ENCODE data around the gene MOK. TPM values are rescaled to one million over a fixed set of nuclear protein-coding genes. Genes with fewer than 3 reads are reported as not detected.
A peak's percentile ranks its signal among the peaks of the same experiment; 100 is the strongest.

Gene MOK
- total RNA-seq, 1 donor = 86.1 TPM

DNA sequence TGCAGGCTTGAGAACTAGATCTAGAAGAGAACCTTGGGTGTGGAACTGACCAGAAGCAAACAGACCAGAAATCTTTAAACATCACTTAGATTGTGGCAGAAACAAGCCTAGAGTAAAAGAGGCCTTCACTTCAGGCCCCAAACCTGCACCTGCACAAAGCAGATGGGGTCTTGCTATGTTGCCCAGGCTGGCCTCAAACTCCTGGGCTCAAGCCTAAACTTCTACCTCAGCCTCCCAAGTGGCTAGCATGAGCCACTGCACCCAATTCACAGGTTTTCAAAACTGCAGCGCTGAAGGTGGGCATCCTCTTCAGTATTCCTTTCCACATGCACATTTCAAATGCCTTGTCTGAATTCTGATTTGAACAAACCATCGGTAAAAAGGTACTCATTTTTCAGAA lies 19.9 kb downstream of the MOK start:
- H3K79me2 ChIP-seq (ENCODE audit: insufficient read depth, low read length) = peaks cover 58% of the 10 kb centered on the region
- TF ChIP-seq, protein P1, sequence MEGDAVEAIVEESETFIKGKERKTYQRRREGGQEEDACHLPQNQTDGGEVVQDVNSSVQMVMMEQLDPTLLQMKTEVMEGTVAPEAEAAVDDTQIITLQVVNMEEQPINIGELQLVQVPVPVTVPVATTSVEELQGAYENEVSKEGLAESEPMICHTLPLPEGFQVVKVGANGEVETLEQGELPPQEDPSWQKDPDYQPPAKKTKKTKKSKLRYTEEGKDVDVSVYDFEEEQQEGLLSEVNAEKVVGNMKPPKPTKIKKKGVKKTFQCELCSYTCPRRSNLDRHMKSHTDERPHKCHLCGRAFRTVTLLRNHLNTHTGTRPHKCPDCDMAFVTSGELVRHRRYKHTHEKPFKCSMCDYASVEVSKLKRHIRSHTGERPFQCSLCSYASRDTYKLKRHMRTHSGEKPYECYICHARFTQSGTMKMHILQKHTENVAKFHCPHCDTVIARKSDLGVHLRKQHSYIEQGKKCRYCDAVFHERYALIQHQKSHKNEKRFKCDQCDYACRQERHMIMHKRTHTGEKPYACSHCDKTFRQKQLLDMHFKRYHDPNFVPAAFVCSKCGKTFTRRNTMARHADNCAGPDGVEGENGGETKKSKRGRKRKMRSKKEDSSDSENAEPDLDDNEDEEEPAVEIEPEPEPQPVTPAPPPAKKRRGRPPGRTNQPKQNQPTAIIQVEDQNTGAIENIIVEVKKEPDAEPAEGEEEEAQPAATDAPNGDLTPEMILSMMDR (IDR thresholded peaks at IDR 0.05; ENCODE audit: extremely low read depth, low read depth, low read length) = no peak
- no peak overlapping the region for H3K27ac ChIP-seq (ENCODE audit: low read depth, low read length)
- no peak overlapping the region for H3K4me2 ChIP-seq (ENCODE audit: insufficient read depth, low read length)
- H4K20me1 ChIP-seq (ENCODE audit: insufficient read depth, low read length) = no peaks in the 10 kb centered on the region
- no peak overlapping the region for H2AFZ ChIP-seq (ENCODE audit: low read length)
- H3K9me3 ChIP-seq (ENCODE audit: low read depth, low read length) = no peaks in the 10 kb centered on the region
- H3K4me1 ChIP-seq (ENCODE audit: insufficient read depth, low read length) = peaks cover 19% of the 10 kb centered on the region
- DNase-seq (ENCODE audit: insufficient read length, low spot score, missing footprints) = no peak
- H3K27me3 ChIP-seq (ENCODE audit: insufficient read depth, low read length) = no peaks in the 10 kb centered on the region
- peaks cover 26% of the 10 kb centered on the region for H3K36me3 ChIP-seq (ENCODE audit: insufficient read depth, low read length)
- H3K4me3 ChIP-seq (ENCODE audit: insufficient read depth, low read length) = no peak overlapping the region

DNA sequence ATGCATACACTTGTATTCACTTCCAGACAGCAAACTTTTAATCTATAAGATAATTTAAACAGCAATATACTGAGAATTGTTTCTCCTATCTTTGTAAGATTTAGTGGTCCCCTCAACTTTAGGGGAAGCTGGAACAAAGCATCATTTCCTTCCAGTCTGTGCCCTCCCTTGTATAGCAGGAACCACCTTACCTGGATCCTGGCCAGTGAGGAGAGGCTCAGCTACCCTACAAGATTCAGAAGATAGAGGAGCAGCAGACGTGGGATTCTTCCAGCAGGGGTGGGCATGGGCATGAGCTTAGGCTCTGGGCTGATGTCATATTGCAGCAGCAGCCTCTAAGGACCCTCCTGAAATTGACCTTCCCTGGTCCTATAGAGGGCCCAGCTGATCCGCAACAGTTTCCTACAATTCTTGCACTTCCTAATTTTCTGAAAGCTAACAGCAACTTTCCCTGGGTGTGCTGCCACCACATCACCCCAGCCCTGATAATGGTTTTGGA lies 21.3 kb downstream of the MOK start:
- TF ChIP-seq, protein P1 (IDR thresholded peaks at IDR 0.05; ENCODE audit: extremely low read depth, low read depth, low read length) = no peak
- no peak overlapping the region for H2AFZ ChIP-seq (ENCODE audit: low read length)
- no peaks in the 10 kb centered on the region for H3K9me3 ChIP-seq (ENCODE audit: low read depth, low read length)
- H4K20me1 ChIP-seq (ENCODE audit: insufficient read depth, low read length) = no peaks in the 10 kb centered on the region
- H3K27me3 ChIP-seq (ENCODE audit: insufficient read depth, low read length) = no peaks in the 10 kb centered on the region
- DNase-seq (ENCODE audit: insufficient read length, low spot score, missing footprints) = no peak
- peak overlapping the region; percentile 95 for H3K27ac ChIP-seq (ENCODE audit: low read depth, low read length)
- peaks cover 47% of the 10 kb centered on the region for H3K79me2 ChIP-seq (ENCODE audit: insufficient read depth, low read length)
- H3K36me3 ChIP-seq (ENCODE audit: insufficient read depth, low read length) = peaks cover 24% of the 10 kb centered on the region
- peaks cover 32% of the 10 kb centered on the region for H3K4me1 ChIP-seq (ENCODE audit: insufficient read depth, low read length)
- H3K4me3 ChIP-seq (ENCODE audit: insufficient read depth, low read length) = no peak overlapping the region
- no peak overlapping the region for H3K4me2 ChIP-seq (ENCODE audit: insufficient read depth, low read length)

DNA sequence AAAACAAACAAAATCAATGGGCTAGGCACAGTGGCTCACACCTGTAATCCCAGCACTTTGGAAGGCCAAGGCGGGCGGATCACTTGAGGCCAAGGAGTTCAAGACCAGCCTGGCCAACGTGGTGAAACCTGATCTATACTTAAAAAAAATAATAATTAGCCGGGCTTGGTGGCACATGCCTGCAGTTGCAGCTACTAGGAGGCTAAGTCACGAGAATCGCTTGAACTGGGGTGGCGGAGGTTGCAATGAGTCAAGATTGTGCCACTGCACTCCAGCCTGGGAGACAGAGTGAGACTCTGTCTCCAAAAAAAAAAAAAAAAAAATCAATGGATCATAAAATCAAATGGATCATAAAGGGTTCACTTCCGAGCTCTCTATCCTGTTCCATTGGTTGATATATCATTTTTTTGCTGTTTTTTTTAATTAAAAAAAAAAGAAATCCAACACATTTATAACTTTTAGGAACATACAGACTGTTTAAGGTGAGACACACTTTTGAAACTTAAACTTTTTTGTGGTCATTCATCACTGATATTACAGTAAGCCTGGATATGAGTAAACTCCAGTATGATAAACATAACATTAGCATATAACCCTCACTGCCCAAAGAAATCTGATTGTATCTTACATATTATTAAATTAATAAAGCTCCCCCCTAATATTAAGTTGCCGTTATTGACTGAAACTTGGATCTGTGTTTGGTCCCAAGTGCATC lies 22.1 kb downstream of the MOK start:
- Histone ChIP-seq H3K36me3 (ENCODE audit: insufficient read depth, low read length) (peaks cover 24% of the 10 kb centered on the region), H3K4me2 (ENCODE audit: insufficient read depth, low read length) (no peak overlapping the region)

DNA sequence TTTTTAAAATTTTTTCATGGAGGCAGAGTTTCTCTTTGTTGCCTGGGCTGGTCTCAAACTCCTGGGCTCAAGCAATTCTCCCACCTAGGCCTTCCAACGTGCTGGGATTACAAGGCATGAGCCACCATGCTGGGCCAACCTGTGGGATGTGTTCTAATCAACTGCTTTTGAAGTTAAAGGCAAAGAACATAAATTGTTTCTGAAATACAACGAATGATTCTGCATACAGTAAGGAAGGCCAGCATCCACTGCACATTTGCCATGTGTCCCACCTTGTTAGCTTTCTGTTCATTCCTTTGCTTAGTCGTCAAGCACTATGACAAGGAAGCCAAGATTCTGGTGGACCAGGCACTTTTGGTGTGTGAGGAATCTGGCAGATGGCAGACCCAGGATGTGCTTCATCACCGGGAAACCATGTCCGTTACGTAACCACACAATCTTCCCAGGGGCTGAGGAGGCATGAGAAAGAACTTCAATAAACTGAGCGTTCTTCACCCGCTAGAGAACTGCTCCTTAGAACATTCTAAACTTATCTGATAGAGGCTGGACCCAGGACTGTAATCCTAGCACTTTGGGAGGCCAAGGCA lies 24.5 kb downstream of the MOK start:
- no peaks in the 10 kb centered on the region for H3K9me3 ChIP-seq (ENCODE audit: low read depth, low read length)
- H3K4me3 ChIP-seq (ENCODE audit: insufficient read depth, low read length) = no peak overlapping the region
- peak; percentile 94 for DNase-seq (ENCODE audit: insufficient read length, low spot score, missing footprints)
- no peaks in the 10 kb centered on the region for H4K20me1 ChIP-seq (ENCODE audit: insufficient read depth, low read length)
- H2AFZ ChIP-seq (ENCODE audit: low read length) = no peak overlapping the region
- peaks cover 40% of the 10 kb centered on the region for H3K79me2 ChIP-seq (ENCODE audit: insufficient read depth, low read length)
- H3K4me2 ChIP-seq (ENCODE audit: insufficient read depth, low read length) = peak overlapping the region; percentile 42
- TF ChIP-seq, protein P1 (IDR thresholded peaks at IDR 0.05; ENCODE audit: extremely low read depth, low read depth, low read length) = no peak
- H3K27ac ChIP-seq (ENCODE audit: low read depth, low read length) = peak overlapping the region; percentile 95
- H3K27me3 ChIP-seq (ENCODE audit: insufficient read depth, low read length) = no peaks in the 10 kb centered on the region
- peaks cover 32% of the 10 kb centered on the region for H3K36me3 ChIP-seq (ENCODE audit: insufficient read depth, low read length)
- peaks cover 43% of the 10 kb centered on the region for H3K4me1 ChIP-seq (ENCODE audit: insufficient read depth, low read length)

More for the DNA sequence above, 22.1 kb downstream of the MOK start:
- peak overlapping the region; percentile 95 for H3K27ac ChIP-seq (ENCODE audit: low read depth, low read length)
- no peak for DNase-seq (ENCODE audit: insufficient read length, low spot score, missing footprints)
- H3K9me3 ChIP-seq (ENCODE audit: low read depth, low read length) = no peaks in the 10 kb centered on the region
- H3K4me1 ChIP-seq (ENCODE audit: insufficient read depth, low read length) = peaks cover 40% of the 10 kb centered on the region
- peaks cover 44% of the 10 kb centered on the region for H3K79me2 ChIP-seq (ENCODE audit: insufficient read depth, low read length)
- TF ChIP-seq, protein P1 (IDR thresholded peaks at IDR 0.05; ENCODE audit: extremely low read depth, low read depth, low read length) = no peak
- H3K27me3 ChIP-seq (ENCODE audit: insufficient read depth, low read length) = no peaks in the 10 kb centered on the region
- no peaks in the 10 kb centered on the region for H4K20me1 ChIP-seq (ENCODE audit: insufficient read depth, low read length)
- no peak overlapping the region for H3K4me3 ChIP-seq (ENCODE audit: insufficient read depth, low read length)
- H2AFZ ChIP-seq (ENCODE audit: low read length) = no peak overlapping the region

Data from osteoblast (primary cell).